Measurements from ENCODE around the gene FAM222B.

Gene FAM222B

DNA sequence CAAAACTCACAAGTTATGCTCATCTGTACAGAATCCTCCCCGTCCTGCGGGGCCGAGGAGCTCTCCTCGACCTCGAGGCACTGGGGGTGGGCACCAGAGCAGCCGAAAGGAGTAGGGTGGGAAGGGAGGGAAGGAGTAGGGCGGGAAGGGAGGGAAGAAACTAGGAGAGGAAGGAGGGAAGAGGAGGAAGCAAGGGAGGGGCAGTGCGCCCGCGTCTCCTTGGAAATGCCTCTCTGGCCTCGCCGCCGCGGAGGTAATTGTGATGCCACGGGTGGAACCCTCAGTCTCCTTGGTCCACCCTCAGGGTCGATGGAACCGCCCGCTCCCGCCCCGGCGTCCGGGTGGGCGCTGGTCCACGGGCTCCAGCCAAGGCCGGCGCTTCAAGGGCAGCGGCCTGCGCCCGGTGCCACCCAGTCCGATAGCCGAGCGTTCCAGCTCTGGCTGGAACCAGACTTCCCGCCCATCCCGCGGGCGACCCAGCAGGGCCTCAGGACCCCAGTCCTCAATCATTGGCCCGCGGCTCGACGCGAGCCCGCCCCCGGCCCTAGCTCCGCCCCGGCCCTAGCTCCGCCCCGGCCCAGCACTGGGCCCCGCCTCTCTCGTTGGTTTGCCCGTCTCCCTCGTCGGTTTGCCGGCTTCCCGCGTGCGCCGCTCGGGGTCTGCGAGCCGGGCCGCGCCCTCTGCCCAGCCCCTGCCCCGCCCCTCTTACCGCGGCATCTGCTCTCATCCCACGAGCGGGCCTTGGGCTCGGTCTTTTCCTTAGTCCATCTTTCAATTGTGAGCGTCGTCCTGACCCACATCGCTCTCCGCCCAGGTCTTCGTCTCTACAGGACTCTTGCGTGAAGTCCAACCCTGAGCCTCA, 131.5 kb downstream of the FAM222B start:
- peak; percentile 89 to 92 for DNase-seq

DNA sequence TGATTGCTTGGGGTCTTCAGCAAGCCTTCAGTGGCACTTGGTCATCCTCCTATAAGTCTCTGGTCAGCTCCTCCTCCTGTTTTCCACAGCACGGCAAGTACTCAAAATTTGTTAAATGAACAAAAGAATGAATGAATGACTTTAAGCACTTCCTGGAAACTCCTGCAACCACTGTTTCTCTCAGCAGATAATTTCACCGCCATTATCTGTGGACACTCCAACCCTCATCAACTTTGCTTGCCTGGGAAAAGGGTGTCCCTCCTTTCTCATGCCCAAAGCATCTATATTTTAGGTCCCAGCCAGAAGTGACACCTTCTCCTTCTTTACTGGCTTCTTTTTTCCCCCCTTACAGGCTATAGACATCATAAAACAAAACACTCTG, 135.3 kb downstream of the FAM222B start:
- no peak for DNase-seq

DNA sequence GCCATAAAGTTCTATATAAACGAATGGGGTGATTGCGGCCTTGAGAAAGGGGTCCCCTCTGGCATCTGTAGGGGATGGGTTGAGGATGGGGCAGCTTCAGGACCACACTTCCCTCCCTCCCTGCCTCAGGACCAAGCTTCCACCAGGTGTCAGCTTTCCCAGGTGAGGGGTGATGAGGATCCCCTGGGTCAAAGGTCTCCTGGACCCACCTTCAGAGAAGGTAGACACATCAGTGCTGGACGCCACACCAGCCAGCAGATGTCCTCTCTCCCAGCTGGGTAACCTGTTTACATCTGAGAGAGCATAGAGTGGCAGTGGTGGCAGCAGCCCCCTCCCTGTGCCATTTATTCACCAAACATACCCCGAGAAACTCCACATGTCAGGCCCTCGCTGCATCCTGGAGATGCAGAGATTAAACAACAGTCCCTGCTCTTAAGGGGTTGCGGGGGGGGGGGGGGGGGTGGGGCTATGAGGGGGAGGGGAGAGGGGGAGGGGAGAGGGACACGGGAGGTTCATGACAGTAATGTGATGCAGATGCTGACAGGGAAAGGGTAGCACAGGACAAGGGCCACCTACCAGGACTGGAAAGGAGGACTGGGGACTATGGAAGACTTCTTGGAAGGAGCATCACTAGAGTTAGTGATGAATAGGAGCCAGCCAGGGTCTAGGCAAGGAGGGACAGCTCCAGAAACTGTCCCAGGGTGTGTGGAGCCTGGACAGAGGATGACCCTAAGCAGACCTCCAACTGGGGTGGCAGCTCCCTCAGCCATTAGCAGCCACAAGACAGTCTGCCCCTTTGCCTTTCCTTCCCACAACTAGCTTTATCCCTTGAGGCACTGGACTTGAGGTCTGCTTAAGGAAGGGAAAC, 135.9 kb downstream of the FAM222B start:
- no peak for DNase-seq
